ENCODE results near the gene KIT. TPM values are rescaled to one million over a fixed set of nuclear protein-coding genes. Genes with fewer than 3 reads are reported as not detected.

Gene KIT
- total and polyA plus RNA-seq, 10 of the 15 experiments (the other 5 are each of a cell fraction or from before 2014, with no cell fraction given), result 0.01 to 0.03 TPM; not detected in 8

DNA sequence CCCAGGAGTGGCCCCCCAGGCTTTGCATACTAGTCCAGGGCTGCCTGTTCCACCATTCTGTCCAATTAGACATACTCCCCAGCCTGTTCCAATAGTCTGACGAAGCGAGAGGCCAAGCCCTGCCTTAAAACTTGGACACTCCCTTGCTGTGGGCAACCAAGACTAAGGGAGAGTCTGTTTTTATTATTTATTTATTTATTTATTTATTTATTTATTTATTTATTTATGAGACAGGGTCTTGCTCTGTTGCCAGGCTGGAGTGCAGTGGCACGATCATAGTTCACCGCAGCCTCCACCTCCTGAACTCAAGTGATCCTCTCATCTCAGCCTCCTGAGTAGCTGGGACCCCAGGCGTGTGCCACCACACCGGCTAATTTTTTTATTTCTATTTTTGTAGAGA is 6.6 kb downstream of the KIT start (continued):
- TF ChIP-seq, protein P1, sequence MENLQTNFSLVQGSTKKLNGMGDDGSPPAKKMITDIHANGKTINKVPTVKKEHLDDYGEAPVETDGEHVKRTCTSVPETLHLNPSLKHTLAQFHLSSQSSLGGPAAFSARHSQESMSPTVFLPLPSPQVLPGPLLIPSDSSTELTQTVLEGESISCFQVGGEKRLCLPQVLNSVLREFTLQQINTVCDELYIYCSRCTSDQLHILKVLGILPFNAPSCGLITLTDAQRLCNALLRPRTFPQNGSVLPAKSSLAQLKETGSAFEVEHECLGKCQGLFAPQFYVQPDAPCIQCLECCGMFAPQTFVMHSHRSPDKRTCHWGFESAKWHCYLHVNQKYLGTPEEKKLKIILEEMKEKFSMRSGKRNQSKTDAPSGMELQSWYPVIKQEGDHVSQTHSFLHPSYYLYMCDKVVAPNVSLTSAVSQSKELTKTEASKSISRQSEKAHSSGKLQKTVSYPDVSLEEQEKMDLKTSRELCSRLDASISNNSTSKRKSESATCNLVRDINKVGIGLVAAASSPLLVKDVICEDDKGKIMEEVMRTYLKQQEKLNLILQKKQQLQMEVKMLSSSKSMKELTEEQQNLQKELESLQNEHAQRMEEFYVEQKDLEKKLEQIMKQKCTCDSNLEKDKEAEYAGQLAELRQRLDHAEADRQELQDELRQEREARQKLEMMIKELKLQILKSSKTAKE (IDR thresholded peaks at IDR 0.05; ENCODE audit: low read depth, poor library complexity, severe bottlenecking), result no peak

DNA sequence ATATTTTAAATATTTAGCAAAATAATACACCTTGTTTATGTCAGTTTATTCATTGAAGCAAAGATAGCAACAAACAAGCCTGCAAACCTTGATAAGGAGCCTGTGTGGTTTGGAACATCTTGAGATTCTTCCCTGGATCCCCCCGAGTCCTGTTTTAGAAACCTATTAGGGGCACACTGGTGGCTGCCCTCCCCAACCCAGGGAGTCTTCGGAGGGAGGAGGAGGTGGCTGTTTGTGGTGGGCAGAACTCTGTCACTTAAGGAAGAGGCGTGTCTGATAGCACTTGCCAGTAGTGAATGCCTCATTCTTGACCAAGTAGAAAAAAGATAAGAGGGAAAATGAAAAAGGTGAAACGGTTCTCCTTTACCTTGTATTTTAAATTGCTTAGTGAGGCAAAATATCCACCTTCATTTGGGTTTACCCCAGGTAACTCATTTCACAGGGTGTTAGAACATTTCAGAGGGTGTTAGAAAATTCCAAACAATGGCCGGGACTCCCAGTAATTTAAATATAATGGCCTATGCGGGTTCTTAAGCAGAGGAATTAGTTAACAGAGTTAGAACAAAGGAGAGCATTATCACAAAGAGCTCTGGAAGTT is 10.4 kb downstream of the KIT start:
- Histone ChIP-seq H2AFZ (ENCODE audit: control insufficient read depth, low read depth, low read length) (no peak overlapping the region), H3K4me2 (ENCODE audit: control insufficient read depth, insufficient read depth) (no peak overlapping the region), H3K9ac (ENCODE audit: control insufficient read depth, insufficient read depth, low read length) (no peak overlapping the region), H3K4me3 (no peak overlapping the region), H3K27me3 (replicated peaks in 1 of 2; ENCODE audit: control insufficient read depth in 2 of 2, insufficient read depth in 2 of 2, low read length in 1 of 2) (no peaks in the 10 kb centered on the region), H3K79me2 (ENCODE audit: control insufficient read depth, insufficient read depth, low read length) (no peaks in the 10 kb centered on the region), H3K4me1 (ENCODE audit: control insufficient read depth, insufficient read depth, low read length) (no peaks in the 10 kb centered on the region), H3K9me3 (replicated peaks; ENCODE audit: control insufficient read depth, insufficient read depth, low read length) (no peaks in the 10 kb centered on the region), H3K27ac (ENCODE audit: control insufficient read depth, insufficient read depth) (no peak overlapping the region), H3K36me3 (ENCODE audit: control insufficient read depth in 2 of 2, insufficient read depth in 2 of 2, low read length in 1 of 2) (no peaks in the 10 kb centered on the region), H4K20me1 (ENCODE audit: control insufficient read depth, insufficient read depth) (no peaks in the 10 kb centered on the region)
- intact Hi-C loops (cut with micrococcal nuclease; ENCODE audit: unreplicated experiment), result no loop called here
- ATAC-seq, result no peak
- TF ChIP-seq JUND (IDR thresholded peaks at IDR 0.05; ENCODE audit: low read depth, low read length) (no peak), IKZF1 (conservative IDR thresholded peaks at IDR 0.05) (no peak), MYC (IDR thresholded peaks at IDR 0.05; ENCODE audit: insufficient read depth, insufficient read length, insufficient replicate concordance, low read length, severe bottlenecking) (no peak), ZNF622 (IDR thresholded peaks at IDR 0.05) (no peak), ZSCAN29 (IDR thresholded peaks at IDR 0.05) (no peak), POLR2A (IDR thresholded peaks at IDR 0.05; ENCODE audit: low read depth, low read length) (no peak)
- TF ChIP-seq, protein P2, sequence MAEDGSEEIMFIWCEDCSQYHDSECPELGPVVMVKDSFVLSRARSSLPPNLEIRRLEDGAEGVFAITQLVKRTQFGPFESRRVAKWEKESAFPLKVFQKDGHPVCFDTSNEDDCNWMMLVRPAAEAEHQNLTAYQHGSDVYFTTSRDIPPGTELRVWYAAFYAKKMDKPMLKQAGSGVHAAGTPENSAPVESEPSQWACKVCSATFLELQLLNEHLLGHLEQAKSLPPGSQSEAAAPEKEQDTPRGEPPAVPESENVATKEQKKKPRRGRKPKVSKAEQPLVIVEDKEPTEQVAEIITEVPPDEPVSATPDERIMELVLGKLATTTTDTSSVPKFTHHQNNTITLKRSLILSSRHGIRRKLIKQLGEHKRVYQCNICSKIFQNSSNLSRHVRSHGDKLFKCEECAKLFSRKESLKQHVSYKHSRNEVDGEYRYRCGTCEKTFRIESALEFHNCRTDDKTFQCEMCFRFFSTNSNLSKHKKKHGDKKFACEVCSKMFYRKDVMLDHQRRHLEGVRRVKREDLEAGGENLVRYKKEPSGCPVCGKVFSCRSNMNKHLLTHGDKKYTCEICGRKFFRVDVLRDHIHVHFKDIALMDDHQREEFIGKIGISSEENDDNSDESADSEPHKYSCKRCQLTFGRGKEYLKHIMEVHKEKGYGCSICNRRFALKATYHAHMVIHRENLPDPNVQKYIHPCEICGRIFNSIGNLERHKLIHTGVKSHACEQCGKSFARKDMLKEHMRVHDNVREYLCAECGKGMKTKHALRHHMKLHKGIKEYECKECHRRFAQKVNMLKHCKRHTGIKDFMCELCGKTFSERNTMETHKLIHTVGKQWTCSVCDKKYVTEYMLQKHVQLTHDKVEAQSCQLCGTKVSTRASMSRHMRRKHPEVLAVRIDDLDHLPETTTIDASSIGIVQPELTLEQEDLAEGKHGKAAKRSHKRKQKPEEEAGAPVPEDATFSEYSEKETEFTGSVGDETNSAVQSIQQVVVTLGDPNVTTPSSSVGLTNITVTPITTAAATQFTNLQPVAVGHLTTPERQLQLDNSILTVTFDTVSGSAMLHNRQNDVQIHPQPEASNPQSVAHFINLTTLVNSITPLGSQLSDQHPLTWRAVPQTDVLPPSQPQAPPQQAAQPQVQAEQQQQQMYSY (CRISPR knock-in tag; IDR thresholded peaks at IDR 0.05), result no peak
- ChIA-PET RAD21 (ENCODE audit: unreplicated experiment) (no interaction called here), SMC1A (ENCODE audit: uncharacterized antibody, unreplicated experiment) (no interaction called here), POLR2A (no interaction called here), CTCF (no interaction called here)
- in situ Hi-C loops (cut with MboI), result no loop called here
- no TSS peak for BruUV-seq (replicated peaks)
- no peak for DNase-seq (ENCODE audit: low read depth, low spot score)
- WGBS (ENCODE audit: insufficient coverage, insufficient replicate concordance, low lambda C conversion rate, missing lambda C conversion rate), result under 1% methylated on average over 6 of the region's 6 CpGs
- no peak for FAIRE-seq

All from GM12878 (cell line).